Small intestine (tissue), 7 donors: ENCODE measurements around the gene ANKRD28. TPM values are rescaled to one million over a fixed set of nuclear protein-coding genes. Genes with fewer than 3 reads are reported as not detected.
A peak's percentile ranks its signal among the peaks of the same experiment; 100 is the strongest.

Source experiments
- DNase-seq, 2 donors: peaks; one replicate each; pipeline versions ENCODE4 v3.0.0 to v3.0.0-alpha.2; 2013
- FAIRE-seq: peaks from 2 replicates; lab custom pipeline; 2012; peaks lifted over from hg19 to GRCh38; lab: Jason Lieb, UNC
- H3K27ac ChIP-seq, 3 donors: one replicate each; pipeline ENCODE4 v1.5.1; 2013; ENCODE audit warnings: low read length in 2 of 3, mild to moderate bottlenecking in 2 of 3, control low read depth in 1 of 3, inconsistent platforms in 1 of 3, low read depth in 1 of 3, moderate library complexity in 1 of 3
- H3K27me3 ChIP-seq, 3 donors: one replicate each; pipeline ENCODE4 v1.6.1; 2013; ENCODE audit warnings: low read length in 3 of 3, inconsistent platforms in 1 of 3; ENCODE audit not compliant: control insufficient read depth in 3 of 3, insufficient read depth in 3 of 3
- H3K36me3 ChIP-seq, 3 donors: one replicate each; pipeline ENCODE4 v1.6.1; 2013; ENCODE audit warnings: low read length in 3 of 3, inconsistent platforms in 1 of 3, low read depth in 1 of 3, mild to moderate bottlenecking in 1 of 3, moderate library complexity in 1 of 3; ENCODE audit not compliant: control insufficient read depth in 3 of 3, insufficient read depth in 2 of 3
- H3K4me1 ChIP-seq, 3 donors: one replicate each; pipeline ENCODE4 v1.6.1; 2013; ENCODE audit warnings: low read length in 2 of 3, inconsistent platforms in 1 of 3, low read depth in 1 of 3, mild to moderate bottlenecking in 1 of 3, moderate library complexity in 1 of 3; ENCODE audit not compliant: control insufficient read depth in 3 of 3, insufficient read depth in 2 of 3
- H3K4me3 ChIP-seq, 3 donors: one replicate each; pipeline ENCODE4 v1.5.1; 2013; ENCODE audit warnings: low read length in 3 of 3, control low read depth in 1 of 3, inconsistent platforms in 1 of 3, low read depth in 1 of 3, mild to moderate bottlenecking in 1 of 3, moderate library complexity in 1 of 3
- H3K9me3 ChIP-seq, 2 donors: one replicate each; pipeline ENCODE4 v1.6.1; 2013; ENCODE audit warnings: low read depth in 1 of 2, low read length in 1 of 2; ENCODE audit not compliant: control insufficient read depth in 2 of 2, insufficient read depth in 1 of 2
- whole genome bisulfite sequencing, 3 donors: extraction: QIAGEN DNeasy Blood & Tissue Kit; methylation state at CpG; one replicate each; pipeline ENCODE4 v1.1.7; 2013; 5-methylcytosine and 5-hydroxymethylcytosine counted together
- polyA plus RNA-seq, 4 donors: library from polyadenylated mRNA; stranded (reverse) in 3 of 4; unstranded in 1 of 4; fragments of 200-250 nt in 3 of 4; fragments of 120-200 nt in 1 of 4; gene quantifications; one replicate each; pipeline versions ENCODE4 v1.2.1 to v1.2.3, GENCODE V29; 2013
- donor health status: healthy with polysubstance abuse.
- donor health status: control.
- donor health status: control.
- donor health status: Bipolar disorder and iron deficiency.
- donor health status: healthy.

Gene ANKRD28
- polyA plus RNA-seq, 4 donors, result 8.9 to 28.7 (median 11.6) TPM

DNA sequence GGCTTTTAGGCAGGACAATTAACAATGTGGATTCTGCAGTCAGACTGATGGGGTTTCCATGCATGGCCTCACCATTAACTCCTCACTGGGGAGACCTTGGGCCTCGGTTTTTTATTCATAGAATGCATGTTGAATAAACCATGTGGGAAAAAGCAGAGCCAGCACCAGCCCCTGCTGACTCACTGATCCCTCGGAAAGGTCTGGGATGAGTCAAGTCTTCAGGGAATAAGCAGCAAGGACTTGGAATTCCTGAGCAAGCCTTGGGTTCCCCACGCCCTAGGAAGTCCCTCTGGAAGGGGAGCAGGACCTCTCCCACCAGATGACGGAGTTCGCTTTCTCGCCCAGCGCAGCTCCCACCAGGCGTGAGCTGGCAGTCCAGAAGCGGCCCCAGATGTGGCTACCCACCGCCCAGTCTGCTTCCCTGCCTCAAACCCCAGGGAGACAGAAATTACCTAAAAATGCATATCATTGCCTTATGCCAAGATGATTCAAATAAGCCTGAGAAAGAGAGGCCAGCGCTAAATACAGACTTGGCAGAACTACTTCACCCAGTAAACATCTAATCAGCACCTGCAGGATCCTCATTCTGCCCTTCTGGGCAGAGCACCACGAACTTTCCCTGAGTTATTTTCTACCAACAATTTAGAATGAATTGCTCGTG, 150.8 kb downstream of the ANKRD28 start:
- Histone ChIP-seq H3K27ac (peak overlapping the region in 1 of 3 donors; percentile 78), H3K36me3 (peaks cover 0 to 27% (median 5%) of the 10 kb centered on the region in 3 donors), H3K4me1 (peaks cover 0 to 8% (median 0%) of the 10 kb centered on the region in 3 donors), H3K9me3 (no peaks in the 10 kb centered on the region), H3K27me3 (no peaks in the 10 kb centered on the region), H3K4me3 (no peak overlapping the region)
- DNase-seq (no peak), FAIRE-seq (no peak)
- WGBS, 3 donors, result 63 to 82% (median 78%) methylated on average over 13 of the region's 13 CpGs

- H3K27me3 ChIP-seq, result no peaks in the 10 kb centered on the region
- H3K36me3 ChIP-seq, result peaks cover 0 to 29% (median 5%) of the 10 kb centered on the region in 3 donors
- FAIRE-seq (no peak), DNase-seq (no peak)
- peaks cover 0 to 8% (median 0%) of the 10 kb centered on the region in 3 donors for H3K4me1 ChIP-seq
- H3K9me3 ChIP-seq, result no peaks in the 10 kb centered on the region
- 86 to 92% (median 92%) methylated on average over 18 of the region's 18 CpGs for WGBS, 3 donors
- no peak overlapping the region for H3K4me3 ChIP-seq
- no peak overlapping the region for H3K27ac ChIP-seq
These were observed 151.9 kb downstream of the ANKRD28 start for GRCh38 chr3:15645740-15646501.

DNA sequence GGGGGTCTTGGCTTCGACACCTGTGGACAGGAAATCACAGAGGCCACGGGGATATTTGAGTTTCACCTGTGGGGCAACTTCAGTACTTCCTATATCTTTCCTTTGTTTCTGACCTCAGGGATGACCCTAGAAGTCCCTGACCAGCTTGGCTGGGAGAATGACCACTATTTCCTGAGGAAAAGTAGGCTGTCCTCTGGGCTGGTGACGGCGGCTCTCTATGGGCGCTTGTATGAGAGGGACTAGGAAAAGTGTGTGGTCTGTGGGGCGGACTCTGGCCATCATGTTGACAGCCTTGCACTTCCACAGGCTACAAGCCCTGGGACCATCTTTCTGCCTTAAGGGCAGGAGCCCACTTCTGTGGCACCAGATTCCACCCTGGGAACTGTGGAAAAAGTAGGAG, 152.5 kb downstream of the ANKRD28 start:
- FAIRE-seq (no peak), DNase-seq (no peak)
- H3K9me3 ChIP-seq, result no peaks in the 10 kb centered on the region
- peaks cover 0 to 8% (median 0%) of the 10 kb centered on the region in 3 donors for H3K4me1 ChIP-seq
- H3K27ac ChIP-seq, result no peak overlapping the region
- 91 to 98% (median 97%) methylated on average over 6 of the region's 6 CpGs for WGBS, 3 donors
- H3K36me3 ChIP-seq, result peaks cover 0 to 30% (median 5%) of the 10 kb centered on the region in 3 donors
- no peaks in the 10 kb centered on the region for H3K27me3 ChIP-seq
- no peak overlapping the region for H3K4me3 ChIP-seq

DNA sequence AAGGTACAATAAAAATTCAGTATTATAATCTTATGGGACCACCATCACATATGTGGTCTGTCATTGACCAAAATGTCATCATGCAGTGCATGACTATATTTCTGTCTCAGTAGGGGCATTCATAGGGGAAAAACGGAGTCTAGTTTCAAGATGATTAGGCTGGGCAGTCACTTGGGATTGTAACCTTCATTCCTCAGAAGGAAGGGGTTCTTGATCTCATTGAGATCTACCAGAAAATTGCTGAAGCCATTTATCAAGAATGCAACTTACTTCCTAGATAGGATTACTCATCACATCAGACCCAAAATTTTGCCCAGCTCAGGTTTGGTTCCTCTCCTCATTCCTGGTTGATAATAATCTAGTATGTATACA, 158.9 kb downstream of the ANKRD28 start:
- no peak for DNase-seq
- Histone ChIP-seq H3K27me3 (no peaks in the 10 kb centered on the region), H3K36me3 (peaks cover 0 to 10% (median 0%) of the 10 kb centered on the region in 3 donors), H3K9me3 (no peaks in the 10 kb centered on the region), H3K27ac (no peak overlapping the region), H3K4me3 (no peak overlapping the region), H3K4me1 (no peaks in the 10 kb centered on the region)
- 90 to 100% (median 91%) methylated on average over 1 of the region's 1 CpG for WGBS, 3 donors
- no peak for FAIRE-seq

DNA sequence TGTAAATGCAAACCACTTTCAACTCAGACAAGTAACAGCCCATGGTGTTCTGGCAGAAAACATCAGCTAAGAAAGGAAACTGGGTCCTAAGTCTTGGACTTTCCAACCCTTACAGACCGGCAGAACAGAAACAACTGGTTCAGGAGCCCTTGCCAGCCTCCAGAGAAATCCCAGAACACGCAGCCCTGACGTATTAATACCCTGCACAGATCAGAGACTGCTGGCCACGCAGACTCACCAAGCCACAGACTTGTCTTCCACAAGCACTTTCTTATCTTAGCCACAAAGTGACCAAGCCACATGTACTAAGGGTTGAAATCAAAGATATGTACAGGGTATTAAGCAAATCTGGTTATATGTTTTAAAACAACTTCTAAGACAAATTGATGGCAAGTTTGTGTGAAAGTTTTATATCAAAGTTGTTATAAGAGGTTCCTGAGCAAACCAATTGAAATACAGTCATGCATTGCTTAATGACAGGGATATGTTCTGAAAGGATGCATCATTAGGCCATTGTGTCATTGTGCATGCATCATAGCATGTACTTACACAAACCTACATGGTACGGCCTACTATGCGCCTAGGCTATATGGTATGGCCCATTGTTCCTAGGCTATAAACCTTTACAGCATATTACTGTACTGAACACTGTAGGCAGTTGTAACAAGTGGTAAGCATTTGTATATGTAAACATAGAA, 159.4 kb downstream of the ANKRD28 start:
- Histone ChIP-seq H3K27me3 (no peaks in the 10 kb centered on the region), H3K9me3 (no peaks in the 10 kb centered on the region), H3K4me1 (no peaks in the 10 kb centered on the region), H3K4me3 (no peak overlapping the region), H3K36me3 (peaks cover 0 to 10% (median 0%) of the 10 kb centered on the region in 3 donors), H3K27ac (no peak overlapping the region)
- WGBS, 3 donors, result 82 to 89% (median 85%) methylated on average over 6 of the region's 6 CpGs
- DNase-seq (no peak), FAIRE-seq (no peak)

- peaks cover 0 to 10% (median 0%) of the 10 kb centered on the region in 3 donors for H3K36me3 ChIP-seq
- H3K27me3 ChIP-seq, result no peaks in the 10 kb centered on the region
- H3K27ac ChIP-seq, result peak overlapping the region in 1 of 3 donors; percentile 58
- DNase-seq, result no peak
- no peaks in the 10 kb centered on the region for H3K4me1 ChIP-seq
- 78 to 79% (median 78%) methylated on average over 7 of the region's 7 CpGs for WGBS, 3 donors
- no peak overlapping the region for H3K4me3 ChIP-seq
- FAIRE-seq, result no peak
- H3K9me3 ChIP-seq, result no peaks in the 10 kb centered on the region
These were observed 160.4 kb downstream of the ANKRD28 start for GRCh38 chr3:15637131-15637951.

DNA sequence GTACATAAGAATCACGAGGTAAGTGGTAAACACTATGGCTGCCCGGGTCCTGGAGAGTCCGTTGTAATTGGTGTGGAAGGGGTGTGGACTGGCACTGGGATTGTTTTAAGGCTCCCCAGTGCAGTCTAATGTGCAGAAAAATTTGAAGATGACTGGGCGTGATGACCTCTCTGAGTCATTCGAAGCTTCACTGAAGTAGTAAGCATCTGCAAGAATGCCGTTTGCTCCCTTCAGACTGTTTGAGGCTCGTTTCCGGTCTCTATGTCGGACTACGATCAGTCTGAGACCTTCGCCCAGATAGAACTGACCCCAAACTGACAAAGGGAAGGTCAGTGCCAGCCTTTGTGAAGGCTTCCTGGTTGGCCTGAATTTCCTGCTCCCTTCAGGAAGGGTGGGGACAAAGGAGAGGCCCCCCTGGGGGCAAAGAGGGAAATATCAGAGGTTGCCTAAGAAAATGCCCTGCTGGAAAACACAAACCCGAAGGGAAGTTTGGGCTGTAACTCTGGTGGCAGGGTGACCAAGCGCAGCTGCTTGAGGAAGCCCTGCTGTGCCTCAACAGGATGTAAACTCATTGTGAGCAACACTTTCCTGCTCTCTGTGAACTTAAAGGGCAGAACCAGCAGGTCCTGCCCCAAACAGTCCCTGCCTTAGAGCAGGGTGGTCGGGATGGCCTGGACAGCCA, 161.6 kb downstream of the ANKRD28 start:
- Histone ChIP-seq H3K27me3 (no peaks in the 10 kb centered on the region), H3K36me3 (peaks cover 0 to 10% (median 0%) of the 10 kb centered on the region in 3 donors), H3K4me1 (no peaks in the 10 kb centered on the region), H3K9me3 (no peaks in the 10 kb centered on the region), H3K27ac (peak overlapping the region in 1 of 3 donors; percentile 85), H3K4me3 (no peak overlapping the region)
- 68 to 88% (median 70%) methylated on average over 14 of the region's 14 CpGs for WGBS, 3 donors
- no peak for DNase-seq
- no peak for FAIRE-seq
